MCF 10A (cell line): Measurements from ENCODE around the gene SUGT1. TPM values are rescaled to one million over a fixed set of nuclear protein-coding genes. Genes with fewer than 3 reads are reported as not detected.
"Not testable (repeated sequence)": the region's sequence is repeated elsewhere in the genome, so short reads cannot be mapped to it uniquely, and the experiment has no call there.

ENCODE experiments used
- Bru-seq: library from RNA; stranded (reverse); fragments of 400-500 nt; gene quantifications from one replicate; lab custom pipeline; 2021; lab: Mats Ljungman, UMichigan
- BruChase-seq, 2 experiments: library from RNA; stranded (reverse); fragments of 400-500 nt; gene quantifications; one replicate each; lab custom pipeline; 2021; lab: Mats Ljungman, UMichigan
- BruUV-seq: library from RNA; stranded (reverse); fragments of 400-500 nt; replicated peaks from 2 replicates; lab custom pipeline; 2021; lab: Mats Ljungman, UMichigan
- CTCF ChIA-PET: fragments of 300-600 bp; sonication (Branson Sonifier 250); formaldehyde crosslinking; extraction: SDS; loops from one replicate; lab custom pipeline; 2021; ENCODE audit warnings: antibody characterized with exemption, inconsistent platforms; lab: Yijun Ruan, JAX
- POLR2A ChIA-PET: fragments of 300-600, 350-650 bp; sonication (Branson Sonifier 250); formaldehyde crosslinking; extraction: SDS; loops from one replicate; lab custom pipeline; 2020; ENCODE audit warnings: antibody characterized with exemption, inconsistent platforms; lab: Yijun Ruan, JAX
- DNase-seq: peaks from one replicate; pipeline ENCODE4 v3.0.0-alpha.2; 2018; ENCODE audit not compliant: unreplicated experiment
- H3K27ac Mint-ChIP-seq: one replicate; pipeline ENCODE4 v1.8.0; 2022; ENCODE audit warnings: mild to moderate bottlenecking, low read depth, mixed read lengths; ENCODE audit not compliant: unreplicated experiment
- H3K27me3 Mint-ChIP-seq: one replicate; pipeline ENCODE4 v1.8.0; 2022; ENCODE audit warnings: mixed read lengths; ENCODE audit not compliant: insufficient read depth, unreplicated experiment
- H3K36me3 Mint-ChIP-seq: one replicate; pipeline ENCODE4 v1.8.0; 2022; ENCODE audit warnings: mild to moderate bottlenecking, moderate library complexity, mixed read lengths; ENCODE audit not compliant: insufficient read depth, unreplicated experiment
- H3K4me1 Mint-ChIP-seq: one replicate; pipeline ENCODE4 v1.8.0; 2022; ENCODE audit warnings: mixed read lengths; ENCODE audit not compliant: insufficient read depth, unreplicated experiment
- H3K4me3 Mint-ChIP-seq: one replicate; pipeline ENCODE4 v1.8.0; 2022; ENCODE audit warnings: mild to moderate bottlenecking, moderate library complexity, mixed read lengths; ENCODE audit not compliant: unreplicated experiment
- H3K9me3 Mint-ChIP-seq: one replicate; pipeline ENCODE4 v1.8.0; 2022; ENCODE audit warnings: mixed read lengths; ENCODE audit not compliant: unreplicated experiment
- CTCF ChIP-seq: fragments of 200-600 bp; IDR thresholded peaks from one replicate; pipeline ENCODE4 v1.8.0; 2022; ENCODE audit warnings: antibody characterized with exemption, mild to moderate bottlenecking; ENCODE audit not compliant: unreplicated experiment
- intact Hi-C: fragments of 100-400 bp; cut with micrococcal nuclease; formaldehyde crosslinking; loops from 2 replicates; pipeline ENCODE4 v1.14.1; 2022
- long read RNA-seq: library from polyadenylated mRNA; stranded (forward); transcript quantifications from one replicate; pipeline ENCODE4 v2.0.0, GENCODE V29; 2022
- total RNA-seq: library from RNA; stranded (reverse); gene quantifications from 2 replicates; pipeline ENCODE4 v1.2.3, GENCODE V29; 2022

Gene SUGT1
- total RNA-seq (49.0 and 58.4 TPM in 2 replicates), Bru-seq, nascent RNA (percentile 85 among the genes with signal in this experiment), BruChase-seq, experiment 1, labeled RNA remaining after a 6-hour chase (percentile 92 among the genes with signal in this experiment), BruChase-seq, experiment 2, labeled RNA remaining after a 2-hour chase (percentile 89 among the genes with signal in this experiment)
- long read RNA-seq, partial matches to known transcripts: 2 of 8 reads
- long read RNA-seq, other reads (novel, unspliced or antisense): 6 of 8 reads

- BruUV-seq: no TSS peak
Observed at GRCh38 chr13:52652196-52652979, at the start of gene SUGT1. Gene SUGT1, plus strand, starts transcription at chr13:52652836. Its CDS starts 85 bp downstream, at chr13:52652921.

GRCh38 chr13:52603316-52603715 lies 49.3 kb upstream of the SUGT1 start:
- H3K27ac Mint-ChIP-seq, H3K9me3 Mint-ChIP-seq, POLR2A ChIA-PET, DNase-seq, H3K36me3 Mint-ChIP-seq, H3K4me3 Mint-ChIP-seq, H3K27me3 Mint-ChIP-seq, BruUV-seq: not testable (repeated sequence)
- CTCF ChIA-PET: interaction anchor here (0.6 kb wide), 2 partner anchors 61 to 152 kb away, joined by 3 read pairs; no protein-coding TSS in a partner anchor
- intact Hi-C loops: loop anchor here (10.0 kb wide), 1 partner anchor 591 kb away; no protein-coding TSS in a partner anchor
- H3K4me1 Mint-ChIP-seq: peaks cover 32% of the 10 kb centered on the region

More at GRCh38 chr13:52652196-52652979, at the start of gene SUGT1:
- Mint-ChIP-seq H3K27me3 (no peaks in the 10 kb centered on the region), H3K36me3 (peaks cover 26% of the 10 kb centered on the region), H3K4me3 (no peak within 1 kb of the TSS), H3K9me3 (no peaks in the 10 kb centered on the region), H3K4me1 (no peaks in the 10 kb centered on the region), H3K27ac (no peak within 1 kb of the TSS)
- TF ChIP-seq CTCF: peak; percentile 36
- peak; percentile 98 for DNase-seq
- CTCF ChIA-PET: interaction anchor here (0.5 to 3.8 kb wide), 16 partner anchors 10 to 316 kb away, joined by 3 to 21 read pairs (median 4); partner anchors contain the start of gene VPS36
- intact Hi-C loops: loop anchor here (1.0 to 2.0 kb wide), 3 partner anchors 35 to 202 kb away; partner anchors contain the start of gene VPS36
- POLR2A ChIA-PET: interaction anchor here (0.5 to 4.2 kb wide), 31 partner anchors 11 to 539 kb away, joined by 3 to 109 read pairs (median 4); partner anchors contain the start of gene VPS36

GRCh38 chr13:52606126-52606525 lies 46.5 kb upstream of the SUGT1 start:
- intact Hi-C loops: loop anchor here (5.0 to 10.0 kb wide), 2 partner anchors 361 to 589 kb away; no protein-coding TSS in a partner anchor
- H3K4me3 Mint-ChIP-seq, H3K9me3 Mint-ChIP-seq, BruUV-seq, H3K36me3 Mint-ChIP-seq, CTCF ChIA-PET, H3K27me3 Mint-ChIP-seq: not testable (repeated sequence)
- Mint-ChIP-seq H3K4me1 (peaks cover 21% of the 10 kb centered on the region), H3K27ac (peak overlapping the region; percentile 7)
- POLR2A ChIA-PET: interaction anchor here (1.0 to 1.7 kb wide), 2 partner anchors 11 to 12 kb away, joined by 4 to 7 read pairs; no protein-coding TSS in a partner anchor
- DNase-seq: peak; percentile 49

GRCh38 chr13:52606795-52607194 lies 45.8 kb upstream of the SUGT1 start:
- H3K36me3 Mint-ChIP-seq, H3K27me3 Mint-ChIP-seq, BruUV-seq, H3K4me3 Mint-ChIP-seq, H3K9me3 Mint-ChIP-seq: not testable (repeated sequence)
- ChIA-PET CTCF (interaction anchor here (0.8 kb wide), 1 partner anchor 46 kb away, joined by 3 read pairs; the partner anchor contains the start of gene SUGT1), POLR2A (interaction anchor here (0.6 to 1.7 kb wide), 4 partner anchors 10 to 932 kb away, joined by 3 to 7 read pairs (median 4); no protein-coding TSS in a partner anchor)
- Mint-ChIP-seq H3K4me1 (peaks cover 21% of the 10 kb centered on the region), H3K27ac (peak overlapping the region; percentile 7)
- intact Hi-C loops: loop anchor here (5.0 to 10.0 kb wide), 2 partner anchors 361 to 588 kb away; no protein-coding TSS in a partner anchor
- peak; percentile 68 for DNase-seq

GRCh38 chr13:52608184-52608583 lies 44.5 kb upstream of the SUGT1 start:
- peaks cover 15% of the 10 kb centered on the region for H3K4me1 Mint-ChIP-seq
- BruUV-seq, DNase-seq, H3K27me3 Mint-ChIP-seq, H3K36me3 Mint-ChIP-seq, H3K27ac Mint-ChIP-seq, H3K9me3 Mint-ChIP-seq, H3K4me3 Mint-ChIP-seq: not testable (repeated sequence)
- ChIA-PET POLR2A (interaction anchor here (1.0 to 2.0 kb wide), 2 partner anchors 44 to 49 kb away, joined by 3 to 4 read pairs; partner anchors contain the start of gene SUGT1), CTCF (interaction anchor here (0.6 to 3.2 kb wide), 12 partner anchors 9 to 606 kb away, joined by 3 to 18 read pairs (median 3); partner anchors contain the start of gene SUGT1)
- intact Hi-C loops: loop anchor here (2.0 to 10.0 kb wide), 3 partner anchors 201 to 587 kb away; no protein-coding TSS in a partner anchor
